Esophagus squamous epithelium (tissue), 5 donors: ENCODE results near the gene MBOAT1. TPM values are rescaled to one million over a fixed set of nuclear protein-coding genes. Genes with fewer than 3 reads are reported as not detected.

Experiments used
- DNase-seq: peaks from one replicate; lab custom pipeline; 2025; lab: John Stamatoyannopoulos, UW
- H3K27ac ChIP-seq, 4 donors: fragments of 200-600 bp; sonication (generic); one replicate each; pipeline ENCODE4 v1.5.1; 2016 to 2019; ENCODE audit warnings: mild to moderate bottlenecking in 1 of 4
- H3K27me3 ChIP-seq, 4 donors: fragments of 200-600 bp; sonication (generic); 1 replicate in 3 of 4; 2 replicates in 1 of 4; pipeline versions ENCODE4 v1.5.1 to v1.6.0; 2017 to 2021; ENCODE audit warnings: antibody characterized with exemption in 1 of 4
- H3K36me3 ChIP-seq, 3 donors: fragments of 200-600 bp; sonication (generic); one replicate each; pipeline ENCODE4 v1.5.1; 2016 to 2019
- H3K4me1 ChIP-seq, 3 donors: fragments of 200-600 bp; sonication (generic); one replicate each; pipeline ENCODE4 v1.5.1; 2017 to 2019
- H3K4me3 ChIP-seq, 4 donors: fragments of 200-600 bp; sonication (generic); 1 replicate in 3 of 4; 2 replicates in 1 of 4; pipeline ENCODE4 v1.5.1; 2016 to 2019; ENCODE audit warnings: mild to moderate bottlenecking in 2 of 4, moderate library complexity in 1 of 4
- H3K9me3 ChIP-seq, 3 donors: fragments of 200-600 bp; sonication (generic); one replicate each; pipeline ENCODE4 v1.5.1; 2016 to 2019
- POLR2A ChIP-seq, 4 donors: fragments of 450-650 bp; IDR thresholded peaks; one replicate each; pipeline ENCODE4 v1.6.1; 2017; ENCODE audit warnings: antibody characterized with exemption in 4 of 4, mild to moderate bottlenecking in 4 of 4, moderate library complexity in 3 of 4
- WGBS, 2 donors: methylation state at CpG; one replicate each; pipeline ENCODE4 v1.1.5; 2018; 5-methylcytosine and 5-hydroxymethylcytosine counted together
- intact Hi-C: fragments of 100-400 bp; cut with DNase I; formaldehyde crosslinking; loops from one replicate; pipeline ENCODE4 v1.15.0; 2022
- total RNA-seq, 4 donors: library from RNA; depleted of rRNA; stranded (reverse); fragments of >200 nt; gene quantifications; one replicate each; pipeline ENCODE4 v1.1.0, GENCODE V29; 2016
- TF ChIP-seq, protein P1 (sequence below), 6 experiments: fragments of 450-650 bp in 4 of 6; fragments of 200-600 bp in 2 of 6; sonication (generic) in 2 of 6; IDR thresholded peaks; one replicate each; pipeline ENCODE4 v1.5.1; 2016 to 2019; ENCODE audit warnings: antibody characterized with exemption in 6 of 6, mild to moderate bottlenecking in 4 of 6, moderate library complexity in 4 of 6
- donor health status: DM: yes; HTN: yes; CAD: no.

Gene MBOAT1
- total RNA-seq, 4 donors from 2014 or later = 5.2 to 12.8 (median 12.0) TPM

DNA sequence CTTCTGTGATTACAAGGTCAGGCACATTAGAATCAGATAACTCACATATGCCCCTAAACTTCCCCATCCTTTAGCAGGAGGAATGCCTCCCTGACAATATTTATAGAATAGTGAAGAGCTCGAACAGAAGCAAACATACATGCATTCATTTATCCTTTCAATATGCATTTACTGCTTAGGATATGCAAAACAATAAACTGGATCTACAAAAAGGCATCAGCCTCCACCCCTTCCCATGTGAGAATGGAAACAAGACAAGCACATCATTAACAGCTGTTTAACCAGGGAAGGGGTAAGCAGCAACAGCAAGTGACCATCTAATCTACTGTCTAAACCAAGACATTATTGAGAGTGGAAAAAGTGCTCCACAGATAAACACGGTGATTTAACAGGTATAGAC is 107.6 kb downstream of the MBOAT1 start:
- TF ChIP-seq, protein P1, sequence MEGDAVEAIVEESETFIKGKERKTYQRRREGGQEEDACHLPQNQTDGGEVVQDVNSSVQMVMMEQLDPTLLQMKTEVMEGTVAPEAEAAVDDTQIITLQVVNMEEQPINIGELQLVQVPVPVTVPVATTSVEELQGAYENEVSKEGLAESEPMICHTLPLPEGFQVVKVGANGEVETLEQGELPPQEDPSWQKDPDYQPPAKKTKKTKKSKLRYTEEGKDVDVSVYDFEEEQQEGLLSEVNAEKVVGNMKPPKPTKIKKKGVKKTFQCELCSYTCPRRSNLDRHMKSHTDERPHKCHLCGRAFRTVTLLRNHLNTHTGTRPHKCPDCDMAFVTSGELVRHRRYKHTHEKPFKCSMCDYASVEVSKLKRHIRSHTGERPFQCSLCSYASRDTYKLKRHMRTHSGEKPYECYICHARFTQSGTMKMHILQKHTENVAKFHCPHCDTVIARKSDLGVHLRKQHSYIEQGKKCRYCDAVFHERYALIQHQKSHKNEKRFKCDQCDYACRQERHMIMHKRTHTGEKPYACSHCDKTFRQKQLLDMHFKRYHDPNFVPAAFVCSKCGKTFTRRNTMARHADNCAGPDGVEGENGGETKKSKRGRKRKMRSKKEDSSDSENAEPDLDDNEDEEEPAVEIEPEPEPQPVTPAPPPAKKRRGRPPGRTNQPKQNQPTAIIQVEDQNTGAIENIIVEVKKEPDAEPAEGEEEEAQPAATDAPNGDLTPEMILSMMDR (IDR thresholded peaks at IDR 0.05) = no peak
- TF ChIP-seq POLR2A (IDR thresholded peaks at IDR 0.05) = no peak
- Histone ChIP-seq H3K27ac (no peak overlapping the region), H3K27me3 (no peaks in the 10 kb centered on the region), H3K4me1 (no peaks in the 10 kb centered on the region), H3K9me3 (no peaks in the 10 kb centered on the region), H3K36me3 (peaks cover 0 to 96% (median 0%) of the 10 kb centered on the region in 3 donors), H3K4me3 (no peak overlapping the region)
- no peak for DNase-seq
- intact Hi-C loops = no loop called here
- WGBS, 2 donors = 76% methylated on average over 2 of the region's 2 CpGs

DNA sequence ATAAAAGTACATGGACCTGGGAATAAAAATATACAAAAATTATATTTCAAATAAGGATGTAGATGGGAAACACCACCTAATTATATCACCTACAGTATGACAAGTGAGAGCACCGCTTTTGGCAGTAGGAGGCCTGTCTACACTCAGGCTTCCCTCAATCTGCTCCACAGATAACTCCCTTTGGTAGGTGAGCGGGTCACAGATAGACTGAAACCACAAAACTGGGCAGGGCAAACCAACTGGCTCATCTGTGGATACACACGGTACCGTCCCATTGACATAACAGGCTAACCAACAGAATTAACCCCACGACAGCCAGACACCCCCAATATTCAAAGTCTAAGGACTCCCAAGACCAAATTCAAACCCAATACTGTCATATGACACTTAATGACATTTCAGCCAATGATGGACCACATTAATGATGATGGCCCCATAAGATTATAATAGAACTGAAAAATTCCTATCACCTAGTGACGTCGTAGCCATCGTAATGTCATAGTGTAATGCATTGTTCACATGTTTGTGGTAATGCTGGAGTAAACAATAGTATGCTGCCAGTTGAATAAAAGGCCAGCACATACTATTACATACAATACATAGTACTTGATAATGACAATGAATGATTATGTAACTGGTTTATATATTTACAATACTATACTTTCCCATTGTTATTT is 109.7 kb downstream of the MBOAT1 start:
- intact Hi-C loops = no loop called here
- Histone ChIP-seq H3K4me1 (no peaks in the 10 kb centered on the region), H3K36me3 (peaks cover 0 to 86% (median 0%) of the 10 kb centered on the region in 3 donors), H3K4me3 (no peak overlapping the region), H3K27me3 (no peaks in the 10 kb centered on the region), H3K9me3 (no peaks in the 10 kb centered on the region), H3K27ac (no peak overlapping the region)
- DNase-seq = no peak
- TF ChIP-seq, protein P1 (IDR thresholded peaks at IDR 0.05) = no peak
- TF ChIP-seq POLR2A (IDR thresholded peaks at IDR 0.05) = no peak
- WGBS, 2 donors = 93 to 98% methylated on average over 6 to 8 of the region's 8 CpGs

DNA sequence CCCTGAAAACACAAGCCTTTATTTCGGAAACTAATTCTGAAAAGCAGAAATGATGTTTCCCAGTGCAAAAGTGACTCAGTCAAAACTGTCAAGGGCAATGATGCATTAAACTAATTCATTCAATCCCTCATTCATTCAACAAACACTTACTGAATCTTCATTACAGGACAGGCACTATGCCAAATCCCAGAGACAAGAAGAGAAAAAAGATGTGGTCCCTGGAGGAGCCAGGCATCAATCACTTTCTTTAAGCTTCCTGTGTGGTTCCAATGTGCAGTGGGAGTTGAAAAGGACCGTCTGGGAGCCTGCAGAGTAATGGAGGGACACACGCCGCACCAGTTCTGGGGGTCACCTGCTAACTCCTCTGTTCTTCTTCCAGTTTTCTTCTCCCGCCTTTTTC is 113.1 kb downstream of the MBOAT1 start:
- DNase-seq = no peak
- no peak for TF ChIP-seq POLR2A (IDR thresholded peaks at IDR 0.05)
- TF ChIP-seq, protein P1 (IDR thresholded peaks at IDR 0.05) = no peak
- Histone ChIP-seq H3K4me1 (no peaks in the 10 kb centered on the region), H3K27ac (no peak overlapping the region), H3K9me3 (no peaks in the 10 kb centered on the region), H3K4me3 (no peak overlapping the region), H3K27me3 (no peaks in the 10 kb centered on the region), H3K36me3 (peaks cover 0 to 54% (median 0%) of the 10 kb centered on the region in 3 donors)
- intact Hi-C loops = no loop called here
- WGBS, 2 donors = 85 to 94% methylated on average over 5 of the region's 5 CpGs

DNA sequence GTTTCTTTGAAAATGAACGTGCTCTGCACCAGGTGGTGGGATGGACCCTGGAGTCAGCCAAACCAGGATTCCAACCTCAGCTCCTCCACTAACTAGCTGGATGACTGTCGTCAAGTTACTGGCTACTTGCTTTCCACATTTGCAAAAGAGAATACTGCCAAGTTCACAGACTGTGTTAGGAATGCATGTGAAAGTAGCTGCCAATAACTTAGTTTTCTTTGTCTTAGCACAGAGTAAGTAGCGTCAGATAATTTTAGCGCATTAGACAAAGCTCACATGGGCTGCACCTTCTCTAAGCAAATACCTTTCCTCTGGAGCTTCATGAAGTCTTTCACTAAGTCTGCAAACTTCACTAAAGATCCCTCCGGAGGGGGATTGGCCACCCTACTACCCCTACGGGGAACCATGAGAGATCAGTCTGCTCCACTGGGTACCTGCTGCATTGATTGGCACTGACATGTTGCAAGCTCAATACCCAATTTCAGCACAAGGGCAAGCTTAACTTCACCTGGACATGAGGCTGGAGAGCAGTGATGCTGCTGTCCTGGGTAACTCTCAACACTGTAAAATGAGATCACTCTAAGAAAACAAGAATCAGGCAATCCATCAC is 113.9 kb downstream of the MBOAT1 start:
- TF ChIP-seq, protein P1 (IDR thresholded peaks at IDR 0.05) = no peak
- no peak for TF ChIP-seq POLR2A (IDR thresholded peaks at IDR 0.05)
- Histone ChIP-seq H3K36me3 (peaks cover 0 to 46% (median 0%) of the 10 kb centered on the region in 3 donors), H3K4me1 (no peaks in the 10 kb centered on the region), H3K27ac (no peak overlapping the region), H3K4me3 (no peak overlapping the region), H3K27me3 (no peaks in the 10 kb centered on the region), H3K9me3 (no peaks in the 10 kb centered on the region)
- DNase-seq = no peak
- intact Hi-C loops = no loop called here
- 74 to 78% methylated on average over 5 to 6 of the region's 6 CpGs for WGBS, 2 donors

DNA sequence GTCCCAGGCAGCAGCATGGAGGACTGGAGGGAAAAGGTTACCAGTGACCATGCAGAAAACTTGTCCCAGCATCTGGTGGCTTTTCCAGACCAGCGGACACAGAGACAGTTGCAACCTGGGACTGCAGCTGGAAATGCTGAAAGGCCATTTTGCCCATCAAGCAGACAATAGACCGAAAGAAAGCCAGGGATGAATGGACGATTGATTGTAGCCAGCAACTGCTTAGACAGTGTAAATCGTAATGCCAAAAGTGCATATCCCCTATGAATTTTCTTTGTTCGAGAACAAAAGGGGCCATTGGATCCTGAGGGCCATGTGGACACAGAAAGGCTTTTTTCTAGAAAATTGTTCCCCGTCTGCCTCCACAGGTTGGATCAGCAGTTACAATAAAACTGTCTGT is 115.7 kb downstream of the MBOAT1 start:
- intact Hi-C loops = no loop called here
- Histone ChIP-seq H3K4me1 (no peaks in the 10 kb centered on the region), H3K36me3 (peaks cover 0 to 30% (median 0%) of the 10 kb centered on the region in 3 donors), H3K27ac (no peak overlapping the region), H3K27me3 (no peaks in the 10 kb centered on the region), H3K9me3 (no peaks in the 10 kb centered on the region), H3K4me3 (no peak overlapping the region)
- DNase-seq = no peak
- WGBS, 2 donors = 90 to 92% methylated on average over 5 to 6 of the region's 6 CpGs
- no peak for TF ChIP-seq POLR2A (IDR thresholded peaks at IDR 0.05)
- TF ChIP-seq, protein P1 (IDR thresholded peaks at IDR 0.05) = no peak
